Measurements from ENCODE around the gene LOXL1. TPM values are rescaled to one million over a fixed set of nuclear protein-coding genes. Genes with fewer than 3 reads are reported as not detected.

Gene LOXL1
- polyA plus RNA-seq, 1 donor from 2014 or later, result 2.1 TPM

DNA sequence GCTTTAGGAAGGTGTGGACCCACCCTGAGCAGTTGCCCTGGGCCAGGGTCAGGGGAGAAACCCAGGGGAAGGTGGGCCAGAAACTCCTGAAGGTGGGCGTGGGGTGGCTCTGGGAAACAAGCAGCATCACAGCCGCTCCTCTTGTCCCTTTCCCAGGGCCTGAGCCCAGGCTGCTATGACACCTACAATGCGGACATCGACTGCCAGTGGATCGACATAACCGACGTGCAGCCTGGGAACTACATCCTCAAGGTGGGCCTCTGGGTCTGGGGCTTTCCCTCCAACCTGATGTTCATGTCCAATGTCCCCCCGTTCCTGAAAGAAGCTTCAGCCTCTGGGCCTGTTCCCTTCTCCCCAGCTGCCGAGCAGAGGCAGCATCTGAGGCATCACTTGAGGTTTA, 21.4 kb downstream of the LOXL1 start:
- Histone ChIP-seq H3K27me3 (ENCODE audit: insufficient read depth, low read depth, low read length) (no peaks in the 10 kb centered on the region), H3K27ac (ENCODE audit: low read length) (no peak overlapping the region), H3K9me2 (ENCODE audit: insufficient read depth, low read length) (no peaks in the 10 kb centered on the region), H3K9ac (ENCODE audit: low read length) (no peak overlapping the region), H2AFZ (ENCODE audit: low read depth, low read length) (no peak overlapping the region), H3K79me2 (replicated peaks; ENCODE audit: insufficient read depth, low read length) (no peaks in the 10 kb centered on the region), H3K36me3 (ENCODE audit: insufficient read depth, low read length) (no peaks in the 10 kb centered on the region), H3K4me2 (ENCODE audit: low read length) (no peak overlapping the region), H3K9me3 (ENCODE audit: low read length) (no peaks in the 10 kb centered on the region), H3K4me3 (ENCODE audit: low read length) (no peak overlapping the region), H3F3A (ENCODE audit: insufficient read depth, low read length, poor library complexity, severe bottlenecking) (no peaks in the 10 kb centered on the region), H4K20me1 (ENCODE audit: insufficient read depth) (no peaks in the 10 kb centered on the region)
- TF ChIP-seq EP300 (conservative IDR thresholded peaks at IDR 0.05; ENCODE audit: poor library complexity, severe bottlenecking), result no peak
- TF ChIP-seq, protein P1, sequence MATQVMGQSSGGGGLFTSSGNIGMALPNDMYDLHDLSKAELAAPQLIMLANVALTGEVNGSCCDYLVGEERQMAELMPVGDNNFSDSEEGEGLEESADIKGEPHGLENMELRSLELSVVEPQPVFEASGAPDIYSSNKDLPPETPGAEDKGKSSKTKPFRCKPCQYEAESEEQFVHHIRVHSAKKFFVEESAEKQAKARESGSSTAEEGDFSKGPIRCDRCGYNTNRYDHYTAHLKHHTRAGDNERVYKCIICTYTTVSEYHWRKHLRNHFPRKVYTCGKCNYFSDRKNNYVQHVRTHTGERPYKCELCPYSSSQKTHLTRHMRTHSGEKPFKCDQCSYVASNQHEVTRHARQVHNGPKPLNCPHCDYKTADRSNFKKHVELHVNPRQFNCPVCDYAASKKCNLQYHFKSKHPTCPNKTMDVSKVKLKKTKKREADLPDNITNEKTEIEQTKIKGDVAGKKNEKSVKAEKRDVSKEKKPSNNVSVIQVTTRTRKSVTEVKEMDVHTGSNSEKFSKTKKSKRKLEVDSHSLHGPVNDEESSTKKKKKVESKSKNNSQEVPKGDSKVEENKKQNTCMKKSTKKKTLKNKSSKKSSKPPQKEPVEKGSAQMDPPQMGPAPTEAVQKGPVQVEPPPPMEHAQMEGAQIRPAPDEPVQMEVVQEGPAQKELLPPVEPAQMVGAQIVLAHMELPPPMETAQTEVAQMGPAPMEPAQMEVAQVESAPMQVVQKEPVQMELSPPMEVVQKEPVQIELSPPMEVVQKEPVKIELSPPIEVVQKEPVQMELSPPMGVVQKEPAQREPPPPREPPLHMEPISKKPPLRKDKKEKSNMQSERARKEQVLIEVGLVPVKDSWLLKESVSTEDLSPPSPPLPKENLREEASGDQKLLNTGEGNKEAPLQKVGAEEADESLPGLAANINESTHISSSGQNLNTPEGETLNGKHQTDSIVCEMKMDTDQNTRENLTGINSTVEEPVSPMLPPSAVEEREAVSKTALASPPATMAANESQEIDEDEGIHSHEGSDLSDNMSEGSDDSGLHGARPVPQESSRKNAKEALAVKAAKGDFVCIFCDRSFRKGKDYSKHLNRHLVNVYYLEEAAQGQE (IDR thresholded peaks at IDR 0.05; ENCODE audit: borderline replicate concordance), result no peak
- no peak for TF ChIP-seq POLR2AphosphoS5 (IDR thresholded peaks at IDR 0.05)
- TF ChIP-seq EZH2 (IDR thresholded peaks at IDR 0.05; ENCODE audit: borderline replicate concordance, insufficient read depth, low read length, poor library complexity, severe bottlenecking), result no peak
- TF ChIP-seq, protein P2, sequence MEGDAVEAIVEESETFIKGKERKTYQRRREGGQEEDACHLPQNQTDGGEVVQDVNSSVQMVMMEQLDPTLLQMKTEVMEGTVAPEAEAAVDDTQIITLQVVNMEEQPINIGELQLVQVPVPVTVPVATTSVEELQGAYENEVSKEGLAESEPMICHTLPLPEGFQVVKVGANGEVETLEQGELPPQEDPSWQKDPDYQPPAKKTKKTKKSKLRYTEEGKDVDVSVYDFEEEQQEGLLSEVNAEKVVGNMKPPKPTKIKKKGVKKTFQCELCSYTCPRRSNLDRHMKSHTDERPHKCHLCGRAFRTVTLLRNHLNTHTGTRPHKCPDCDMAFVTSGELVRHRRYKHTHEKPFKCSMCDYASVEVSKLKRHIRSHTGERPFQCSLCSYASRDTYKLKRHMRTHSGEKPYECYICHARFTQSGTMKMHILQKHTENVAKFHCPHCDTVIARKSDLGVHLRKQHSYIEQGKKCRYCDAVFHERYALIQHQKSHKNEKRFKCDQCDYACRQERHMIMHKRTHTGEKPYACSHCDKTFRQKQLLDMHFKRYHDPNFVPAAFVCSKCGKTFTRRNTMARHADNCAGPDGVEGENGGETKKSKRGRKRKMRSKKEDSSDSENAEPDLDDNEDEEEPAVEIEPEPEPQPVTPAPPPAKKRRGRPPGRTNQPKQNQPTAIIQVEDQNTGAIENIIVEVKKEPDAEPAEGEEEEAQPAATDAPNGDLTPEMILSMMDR (IDR thresholded peaks at IDR 0.05; ENCODE audit: poor library complexity, severe bottlenecking), result no peak
- TF ChIP-seq MXI1 (conservative IDR thresholded peaks at IDR 0.05; ENCODE audit: poor library complexity, severe bottlenecking), result no peak
- no peak for TF ChIP-seq RAD21 (conservative IDR thresholded peaks at IDR 0.05)
- TF ChIP-seq TAF1 (IDR thresholded peaks at IDR 0.05; ENCODE audit: low read depth), result no peak
- no peak for TF ChIP-seq SMC3 (conservative IDR thresholded peaks at IDR 0.05; ENCODE audit: poor library complexity)

DNA sequence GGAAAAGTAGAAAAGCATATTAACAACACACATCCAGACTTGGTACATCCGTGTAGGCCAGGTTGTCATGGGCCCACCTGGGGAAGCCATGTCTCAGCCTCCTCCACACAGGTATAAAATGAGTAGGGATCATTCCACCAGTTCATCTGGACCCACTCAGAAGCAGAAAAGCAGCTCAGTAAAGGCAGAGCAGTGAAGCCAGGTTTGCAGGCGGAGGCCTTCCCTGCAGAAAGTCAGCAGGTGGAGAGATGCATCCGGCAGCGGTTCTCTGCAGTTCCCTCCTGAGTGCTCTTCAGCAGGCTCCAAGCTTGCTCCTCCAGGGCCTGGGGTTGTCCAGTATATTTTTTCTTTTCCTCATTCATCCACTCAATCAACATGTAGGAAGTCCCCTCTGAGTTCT, 22.1 kb downstream of the LOXL1 start:
- Histone ChIP-seq H3K4me3 (ENCODE audit: low read length) (no peak overlapping the region), H3K9me2 (ENCODE audit: insufficient read depth, low read length) (no peaks in the 10 kb centered on the region), H3K4me2 (ENCODE audit: low read length) (no peak overlapping the region), H3K27me3 (ENCODE audit: insufficient read depth, low read depth, low read length) (no peaks in the 10 kb centered on the region), H2AFZ (ENCODE audit: low read depth, low read length) (no peak overlapping the region), H3K79me2 (replicated peaks; ENCODE audit: insufficient read depth, low read length) (no peaks in the 10 kb centered on the region), H3K9me3 (ENCODE audit: low read length) (no peaks in the 10 kb centered on the region), H3K9ac (ENCODE audit: low read length) (no peak overlapping the region), H3K27ac (ENCODE audit: low read length) (no peak overlapping the region), H3K36me3 (ENCODE audit: insufficient read depth, low read length) (no peaks in the 10 kb centered on the region), H3F3A (ENCODE audit: insufficient read depth, low read length, poor library complexity, severe bottlenecking) (no peaks in the 10 kb centered on the region), H4K20me1 (ENCODE audit: insufficient read depth) (no peaks in the 10 kb centered on the region)
- TF ChIP-seq POLR2AphosphoS5 (IDR thresholded peaks at IDR 0.05) (no peak), EP300 (conservative IDR thresholded peaks at IDR 0.05; ENCODE audit: poor library complexity, severe bottlenecking) (no peak), TAF1 (IDR thresholded peaks at IDR 0.05; ENCODE audit: low read depth) (no peak), RAD21 (conservative IDR thresholded peaks at IDR 0.05) (no peak), MXI1 (conservative IDR thresholded peaks at IDR 0.05; ENCODE audit: poor library complexity, severe bottlenecking) (no peak), SMC3 (conservative IDR thresholded peaks at IDR 0.05; ENCODE audit: poor library complexity) (no peak), EZH2 (IDR thresholded peaks at IDR 0.05; ENCODE audit: borderline replicate concordance, insufficient read depth, low read length, poor library complexity, severe bottlenecking) (no peak)
- TF ChIP-seq, protein P1 (IDR thresholded peaks at IDR 0.05; ENCODE audit: borderline replicate concordance), result no peak
- TF ChIP-seq, protein P2 (IDR thresholded peaks at IDR 0.05; ENCODE audit: poor library complexity, severe bottlenecking), result no peak
